ENCODE measurements around the gene STUB1.

DNA sequence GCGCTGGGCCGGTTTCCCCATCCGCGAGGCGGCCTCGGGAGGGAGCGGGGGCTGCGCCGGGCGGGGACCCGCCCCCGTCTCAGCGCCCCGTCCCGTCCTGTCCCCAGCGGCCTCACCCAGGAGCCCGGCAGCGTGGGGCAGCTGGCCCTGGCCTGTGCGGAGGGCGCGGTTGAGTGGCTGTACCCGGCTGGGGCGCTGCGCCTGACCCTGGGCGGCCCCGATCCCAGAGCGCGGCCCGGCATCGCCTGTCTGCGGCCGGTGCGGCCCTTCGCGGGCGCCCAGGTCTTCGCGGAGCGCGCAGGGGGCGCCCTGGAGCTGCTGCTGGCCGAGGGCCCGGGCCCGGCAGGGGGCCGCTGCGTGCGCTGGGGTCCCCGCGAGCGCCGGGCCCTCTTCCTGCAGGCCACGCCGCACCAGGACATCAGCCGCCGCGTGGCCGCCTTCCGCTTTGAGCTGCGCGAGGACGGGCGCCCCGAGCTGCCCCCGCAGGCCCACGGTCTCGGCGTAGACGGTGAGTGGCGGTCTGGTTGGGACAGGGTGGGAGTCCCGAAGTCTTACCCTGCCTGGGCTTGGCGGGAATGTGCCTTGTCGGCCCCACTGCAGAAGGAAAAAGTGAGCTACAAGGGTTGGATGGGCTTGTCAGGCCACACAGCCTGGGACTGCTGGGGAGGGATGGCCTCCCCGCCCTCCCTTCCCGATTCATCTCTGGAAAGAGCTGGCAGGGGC lies 35.4 kb downstream of the STUB1 start:
- TF ChIP-seq, protein P1, sequence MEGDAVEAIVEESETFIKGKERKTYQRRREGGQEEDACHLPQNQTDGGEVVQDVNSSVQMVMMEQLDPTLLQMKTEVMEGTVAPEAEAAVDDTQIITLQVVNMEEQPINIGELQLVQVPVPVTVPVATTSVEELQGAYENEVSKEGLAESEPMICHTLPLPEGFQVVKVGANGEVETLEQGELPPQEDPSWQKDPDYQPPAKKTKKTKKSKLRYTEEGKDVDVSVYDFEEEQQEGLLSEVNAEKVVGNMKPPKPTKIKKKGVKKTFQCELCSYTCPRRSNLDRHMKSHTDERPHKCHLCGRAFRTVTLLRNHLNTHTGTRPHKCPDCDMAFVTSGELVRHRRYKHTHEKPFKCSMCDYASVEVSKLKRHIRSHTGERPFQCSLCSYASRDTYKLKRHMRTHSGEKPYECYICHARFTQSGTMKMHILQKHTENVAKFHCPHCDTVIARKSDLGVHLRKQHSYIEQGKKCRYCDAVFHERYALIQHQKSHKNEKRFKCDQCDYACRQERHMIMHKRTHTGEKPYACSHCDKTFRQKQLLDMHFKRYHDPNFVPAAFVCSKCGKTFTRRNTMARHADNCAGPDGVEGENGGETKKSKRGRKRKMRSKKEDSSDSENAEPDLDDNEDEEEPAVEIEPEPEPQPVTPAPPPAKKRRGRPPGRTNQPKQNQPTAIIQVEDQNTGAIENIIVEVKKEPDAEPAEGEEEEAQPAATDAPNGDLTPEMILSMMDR (IDR thresholded peaks at IDR 0.05) = no peak
- TF ChIP-seq POLR2AphosphoS5 (IDR thresholded peaks at IDR 0.05) = no peak
